ENCODE results near the gene ZFAND6.

ZFAND6 gene

GRCh38 chr15:80107774-80108173 is 48.3 kb downstream of the ZFAND6 start:
- Histone ChIP-seq H2AFZ (ENCODE audit: low read length) (no peak overlapping the region), H3K9ac (ENCODE audit: low read depth, low read length, poor library complexity, severe bottlenecking) (no peak overlapping the region), H3K27me3 (ENCODE audit: insufficient read depth, low read length, poor library complexity, severe bottlenecking) (no peaks in the 10 kb centered on the region), H4K20me1 (ENCODE audit: insufficient read depth, low read length, poor library complexity, severe bottlenecking) (peaks cover 73% of the 10 kb centered on the region), H3K4me1 (ENCODE audit: insufficient read depth, low read length, poor library complexity, severe bottlenecking) (peaks cover 24% of the 10 kb centered on the region), H3K36me3 (ENCODE audit: insufficient read depth, low read length) (peaks cover 8% of the 10 kb centered on the region; the same call in 1 of the 2 replicates), H3K9me3 (ENCODE audit: insufficient read depth, low read depth, low read length) (no peaks in the 10 kb centered on the region), H3K79me2 (ENCODE audit: insufficient read depth, low read length) (peaks cover 92% of the 10 kb centered on the region), H3K4me3 (ENCODE audit: low read length, poor library complexity, severe bottlenecking) (no peak overlapping the region), H3K9me2 (replicated peaks; ENCODE audit: low read depth, low read length) (no peaks in the 10 kb centered on the region), H3K4me2 (ENCODE audit: low read depth, low read length, poor library complexity, severe bottlenecking) (no peak overlapping the region), H3F3A (ENCODE audit: low read depth) (no peaks in the 10 kb centered on the region)
- TF ChIP-seq, protein P1, sequence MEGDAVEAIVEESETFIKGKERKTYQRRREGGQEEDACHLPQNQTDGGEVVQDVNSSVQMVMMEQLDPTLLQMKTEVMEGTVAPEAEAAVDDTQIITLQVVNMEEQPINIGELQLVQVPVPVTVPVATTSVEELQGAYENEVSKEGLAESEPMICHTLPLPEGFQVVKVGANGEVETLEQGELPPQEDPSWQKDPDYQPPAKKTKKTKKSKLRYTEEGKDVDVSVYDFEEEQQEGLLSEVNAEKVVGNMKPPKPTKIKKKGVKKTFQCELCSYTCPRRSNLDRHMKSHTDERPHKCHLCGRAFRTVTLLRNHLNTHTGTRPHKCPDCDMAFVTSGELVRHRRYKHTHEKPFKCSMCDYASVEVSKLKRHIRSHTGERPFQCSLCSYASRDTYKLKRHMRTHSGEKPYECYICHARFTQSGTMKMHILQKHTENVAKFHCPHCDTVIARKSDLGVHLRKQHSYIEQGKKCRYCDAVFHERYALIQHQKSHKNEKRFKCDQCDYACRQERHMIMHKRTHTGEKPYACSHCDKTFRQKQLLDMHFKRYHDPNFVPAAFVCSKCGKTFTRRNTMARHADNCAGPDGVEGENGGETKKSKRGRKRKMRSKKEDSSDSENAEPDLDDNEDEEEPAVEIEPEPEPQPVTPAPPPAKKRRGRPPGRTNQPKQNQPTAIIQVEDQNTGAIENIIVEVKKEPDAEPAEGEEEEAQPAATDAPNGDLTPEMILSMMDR (conservative IDR thresholded peaks at IDR 0.05; ENCODE audit: low read length): no peak
- TF ChIP-seq EZH2phosphoT487 (IDR thresholded peaks at IDR 0.05; ENCODE audit: borderline replicate concordance): no peak

DNA sequence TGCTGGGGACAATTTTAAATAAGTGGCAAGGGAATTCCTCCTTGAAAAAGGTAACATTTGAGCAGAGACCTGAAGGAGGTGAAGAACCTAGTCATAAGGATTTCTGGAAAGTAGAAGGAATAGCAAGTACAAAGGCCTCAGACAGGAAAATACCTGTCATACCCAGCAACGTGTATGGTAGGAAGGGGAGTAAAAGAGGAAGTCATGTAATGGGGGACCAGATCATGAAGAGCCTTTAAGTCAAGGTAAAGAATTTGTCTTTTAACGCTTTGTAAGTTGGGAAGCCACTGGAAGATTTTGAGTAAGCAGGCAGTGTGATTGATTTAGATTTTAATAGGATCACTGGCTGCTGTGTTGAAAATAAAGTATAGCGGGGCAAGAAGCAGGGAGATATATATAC is 49.9 kb downstream of the ZFAND6 start:
- Histone ChIP-seq H4K20me1 (ENCODE audit: insufficient read depth, low read length, poor library complexity, severe bottlenecking) (peaks cover 66% of the 10 kb centered on the region), H3K4me3 (ENCODE audit: low read length, poor library complexity, severe bottlenecking) (no peak overlapping the region), H3K9me2 (replicated peaks; ENCODE audit: low read depth, low read length) (no peaks in the 10 kb centered on the region), H3K9me3 (ENCODE audit: insufficient read depth, low read depth, low read length) (no peaks in the 10 kb centered on the region), H3K9ac (ENCODE audit: low read depth, low read length, poor library complexity, severe bottlenecking) (no peak overlapping the region), H3K36me3 (ENCODE audit: insufficient read depth, low read length) (no peaks in the 10 kb centered on the region), H3K4me2 (ENCODE audit: low read depth, low read length, poor library complexity, severe bottlenecking) (no peak overlapping the region), H3K27me3 (ENCODE audit: insufficient read depth, low read length, poor library complexity, severe bottlenecking) (no peaks in the 10 kb centered on the region), H3K4me1 (ENCODE audit: insufficient read depth, low read length, poor library complexity, severe bottlenecking) (peaks cover 21% of the 10 kb centered on the region), H2AFZ (ENCODE audit: low read length) (no peak overlapping the region), H3F3A (ENCODE audit: low read depth) (no peaks in the 10 kb centered on the region), H3K79me2 (ENCODE audit: insufficient read depth, low read length) (peaks cover 92% of the 10 kb centered on the region)
- no peak for TF ChIP-seq EZH2phosphoT487 (IDR thresholded peaks at IDR 0.05; ENCODE audit: borderline replicate concordance)
- TF ChIP-seq, protein P1 (conservative IDR thresholded peaks at IDR 0.05; ENCODE audit: low read length): no peak

- Histone ChIP-seq H3K9me2 (replicated peaks; ENCODE audit: low read depth, low read length) (no peaks in the 10 kb centered on the region), H3K4me1 (ENCODE audit: insufficient read depth, low read length, poor library complexity, severe bottlenecking) (peaks cover 7% of the 10 kb centered on the region), H3K4me3 (ENCODE audit: low read length, poor library complexity, severe bottlenecking) (no peak overlapping the region), H4K20me1 (ENCODE audit: insufficient read depth, low read length, poor library complexity, severe bottlenecking) (peaks cover 65% of the 10 kb centered on the region), H3K9ac (ENCODE audit: low read depth, low read length, poor library complexity, severe bottlenecking) (no peak overlapping the region), H3K27me3 (ENCODE audit: insufficient read depth, low read length, poor library complexity, severe bottlenecking) (no peaks in the 10 kb centered on the region), H3K79me2 (ENCODE audit: insufficient read depth, low read length) (peaks cover 90% of the 10 kb centered on the region), H3F3A (ENCODE audit: low read depth) (no peaks in the 10 kb centered on the region), H3K36me3 (ENCODE audit: insufficient read depth, low read length) (no peaks in the 10 kb centered on the region), H3K9me3 (ENCODE audit: insufficient read depth, low read depth, low read length) (no peaks in the 10 kb centered on the region), H2AFZ (ENCODE audit: low read length) (no peak overlapping the region), H3K4me2 (ENCODE audit: low read depth, low read length, poor library complexity, severe bottlenecking) (no peak overlapping the region)
- no peak for TF ChIP-seq EZH2phosphoT487 (IDR thresholded peaks at IDR 0.05; ENCODE audit: borderline replicate concordance)
- TF ChIP-seq, protein P1 (conservative IDR thresholded peaks at IDR 0.05; ENCODE audit: low read length): no peak
These were observed 51.4 kb downstream of the ZFAND6 start for GRCh38 chr15:80110920-80111319.
